ENCODE data around the gene ADAMTS8. TPM values are rescaled to one million over a fixed set of nuclear protein-coding genes. Genes with fewer than 3 reads are reported as not detected.
A peak's percentile ranks its signal among the peaks of the same experiment; 100 is the strongest.

The ADAMTS8 gene
- total RNA-seq, 2 experiments from 2014 or later = not detected

GRCh38 chr11:130427581-130428315, 661 bp downstream of the ADAMTS8 start:
- H3K27ac Mint-ChIP-seq = no peak overlapping the region
- DNase-seq = no peak
- H3K9me3 Mint-ChIP-seq = no peaks in the 10 kb centered on the region
- no peak overlapping the region for H3K4me3 Mint-ChIP-seq
- H3K36me3 Mint-ChIP-seq (ENCODE audit: low read depth) = no peaks in the 10 kb centered on the region
- ChIA-PET POLR2A (no interaction called here), CTCF (interaction anchor here (1.7 kb wide), 1 partner anchor 434 kb away, joined by 8 read pairs; no protein-coding TSS in a partner anchor)
- peaks cover 47% of the 10 kb centered on the region for H3K27me3 Mint-ChIP-seq
- peaks cover 9% of the 10 kb centered on the region for H3K4me1 Mint-ChIP-seq

- CTCF ChIA-PET = interaction anchor here (0.6 to 1.7 kb wide), 2 partner anchors 280 to 435 kb away, joined by 6 to 8 read pairs; no protein-coding TSS in a partner anchor
These were observed 1.5 kb downstream of the ADAMTS8 start for GRCh38 chr11:130426837-130427341.

GRCh38 chr11:130426223-130426836, 2.1 kb downstream of the ADAMTS8 start:
- no peak overlapping the region for H3K27ac Mint-ChIP-seq
- peaks cover 47% of the 10 kb centered on the region for H3K27me3 Mint-ChIP-seq
- ChIA-PET POLR2A (interaction anchor here (0.6 kb wide), 1 partner anchor 210 kb away, joined by 3 read pairs; no protein-coding TSS in a partner anchor), CTCF (interaction anchor here (0.6 to 1.7 kb wide), 2 partner anchors 280 to 436 kb away, joined by 6 to 8 read pairs; no protein-coding TSS in a partner anchor)
- H3K4me3 Mint-ChIP-seq = no peak overlapping the region
- no peak for DNase-seq
- H3K9me3 Mint-ChIP-seq = no peaks in the 10 kb centered on the region
- peaks cover 9% of the 10 kb centered on the region for H3K4me1 Mint-ChIP-seq
- H3K36me3 Mint-ChIP-seq (ENCODE audit: low read depth) = no peaks in the 10 kb centered on the region

More at GRCh38 chr11:130426837-130427341, 1.5 kb downstream of the ADAMTS8 start:
- Mint-ChIP-seq H3K4me1 (peaks cover 9% of the 10 kb centered on the region), H3K27me3 (peaks cover 47% of the 10 kb centered on the region), H3K4me3 (no peak overlapping the region), H3K36me3 (ENCODE audit: low read depth) (no peaks in the 10 kb centered on the region), H3K27ac (peak overlapping the region; percentile 54), H3K9me3 (no peaks in the 10 kb centered on the region)
- POLR2A ChIA-PET = no interaction called here
- no peak for DNase-seq

GRCh38 chr11:130425156-130425555, 3.3 kb downstream of the ADAMTS8 start:
- POLR2A ChIA-PET = no interaction called here

DNA sequence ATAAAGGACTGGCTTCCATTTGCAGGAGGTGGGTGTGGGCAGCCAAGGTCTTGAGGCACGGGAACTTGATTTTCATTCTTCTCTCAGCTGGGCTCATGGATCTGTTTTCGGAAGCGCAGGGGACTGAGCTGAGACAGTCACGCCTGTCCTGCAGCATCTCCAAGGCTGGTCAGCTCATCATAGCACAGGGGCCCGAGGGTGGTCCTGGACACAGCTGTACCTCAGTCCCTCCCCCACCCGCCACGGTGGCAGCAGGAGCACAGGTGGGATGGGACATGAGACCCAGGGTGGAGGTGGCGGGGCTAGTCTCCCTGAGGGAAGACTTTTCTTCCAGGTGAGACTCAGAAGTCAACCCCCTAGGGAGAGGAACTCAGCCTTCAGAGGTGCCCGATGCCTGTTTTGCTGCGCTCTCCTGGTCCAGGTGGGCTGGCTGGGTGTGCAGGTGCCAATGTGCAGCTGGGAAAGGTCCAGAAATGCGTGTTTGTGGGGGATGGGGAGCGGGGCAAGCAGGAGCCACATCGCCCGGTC, 3.7 kb downstream of the ADAMTS8 start:
- Mint-ChIP-seq H3K27ac (no peak overlapping the region), H3K9me3 (no peaks in the 10 kb centered on the region), H3K4me1 (peaks cover 9% of the 10 kb centered on the region), H3K4me3 (no peak overlapping the region), H3K36me3 (ENCODE audit: low read depth) (no peaks in the 10 kb centered on the region), H3K27me3 (peaks cover 37% of the 10 kb centered on the region)
- CTCF ChIA-PET = interaction anchor here (0.9 to 1.2 kb wide), 2 partner anchors 8 to 27 kb away, joined by 3 read pairs; no protein-coding TSS in a partner anchor
- DNase-seq = no peak
- POLR2A ChIA-PET = no interaction called here

More at GRCh38 chr11:130425156-130425555, 3.3 kb downstream of the ADAMTS8 start:
- no peaks in the 10 kb centered on the region for H3K9me3 Mint-ChIP-seq
- H3K4me3 Mint-ChIP-seq = no peak overlapping the region
- CTCF ChIA-PET = interaction anchor here (0.6 to 1.2 kb wide), 3 partner anchors 9 to 1571 kb away, joined by 3 read pairs; no protein-coding TSS in a partner anchor
- DNase-seq = no peak
- H3K4me1 Mint-ChIP-seq = peaks cover 9% of the 10 kb centered on the region
- no peak overlapping the region for H3K27ac Mint-ChIP-seq
- peaks cover 41% of the 10 kb centered on the region for H3K27me3 Mint-ChIP-seq
- H3K36me3 Mint-ChIP-seq (ENCODE audit: low read depth) = no peaks in the 10 kb centered on the region

DNA sequence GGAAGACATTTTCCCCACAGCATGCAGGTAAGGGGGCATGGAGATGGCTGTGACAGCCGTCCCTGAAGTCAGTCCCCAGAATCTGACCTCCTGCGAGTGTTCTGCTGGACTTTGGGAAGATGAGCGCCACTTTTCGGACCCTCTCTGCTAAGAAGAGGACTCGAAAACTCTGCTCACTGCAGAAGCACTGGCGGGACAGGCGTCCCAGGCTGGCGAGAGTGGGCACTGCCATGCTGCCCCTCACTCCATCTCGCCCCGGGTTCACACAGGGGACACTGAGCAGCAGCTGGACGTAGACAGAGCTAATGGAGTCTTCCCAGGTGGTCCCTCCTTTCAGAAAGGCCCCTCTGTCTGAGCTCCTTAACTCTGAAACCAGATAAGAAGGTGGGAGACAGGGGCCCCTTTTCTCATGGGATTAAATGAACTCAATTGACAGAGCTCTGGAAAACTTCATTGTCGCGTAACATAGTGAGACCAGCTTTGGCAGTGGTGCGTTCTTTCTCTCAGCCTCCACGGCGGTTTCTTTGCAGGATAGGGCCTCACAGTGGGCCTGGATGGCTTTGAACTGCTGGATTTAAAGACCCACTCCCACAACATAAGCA, 4.8 kb downstream of the ADAMTS8 start:
- DNase-seq = no peak
- CTCF ChIA-PET = no interaction called here
- H3K4me1 Mint-ChIP-seq = peaks cover 7% of the 10 kb centered on the region
- H3K9me3 Mint-ChIP-seq = no peaks in the 10 kb centered on the region
- POLR2A ChIA-PET = no interaction called here
- H3K27ac Mint-ChIP-seq = no peak overlapping the region
- no peak overlapping the region for H3K4me3 Mint-ChIP-seq
- no peaks in the 10 kb centered on the region for H3K36me3 Mint-ChIP-seq (ENCODE audit: low read depth)
- H3K27me3 Mint-ChIP-seq = peaks cover 27% of the 10 kb centered on the region

- H3K4me3 Mint-ChIP-seq = no peak overlapping the region
- POLR2A ChIA-PET = no interaction called here
- no peaks in the 10 kb centered on the region for H3K36me3 Mint-ChIP-seq (ENCODE audit: low read depth)
- H3K4me1 Mint-ChIP-seq = peaks cover 5% of the 10 kb centered on the region
- no peak for DNase-seq
- CTCF ChIA-PET = interaction anchor here (0.7 to 1.4 kb wide), 3 partner anchors 16 to 440 kb away, joined by 3 read pairs; no protein-coding TSS in a partner anchor
- H3K27me3 Mint-ChIP-seq = peaks cover 24% of the 10 kb centered on the region
- no peak overlapping the region for H3K27ac Mint-ChIP-seq
- H3K9me3 Mint-ChIP-seq = no peaks in the 10 kb centered on the region
These were observed 6.0 kb downstream of the ADAMTS8 start for GRCh38 chr11:130422251-130422995.

GRCh38 chr11:130421697-130422096, 6.7 kb downstream of the ADAMTS8 start:
- no peak for DNase-seq
- POLR2A ChIA-PET = no interaction called here
- Mint-ChIP-seq H3K4me1 (no peaks in the 10 kb centered on the region), H3K27ac (no peak overlapping the region), H3K36me3 (ENCODE audit: low read depth) (no peaks in the 10 kb centered on the region), H3K27me3 (peaks cover 17% of the 10 kb centered on the region), H3K9me3 (no peaks in the 10 kb centered on the region), H3K4me3 (no peak overlapping the region)
- CTCF ChIA-PET = interaction anchor here (1.0 to 1.4 kb wide), 3 partner anchors 16 to 441 kb away, joined by 3 to 5 read pairs (median 3); no protein-coding TSS in a partner anchor

DNA sequence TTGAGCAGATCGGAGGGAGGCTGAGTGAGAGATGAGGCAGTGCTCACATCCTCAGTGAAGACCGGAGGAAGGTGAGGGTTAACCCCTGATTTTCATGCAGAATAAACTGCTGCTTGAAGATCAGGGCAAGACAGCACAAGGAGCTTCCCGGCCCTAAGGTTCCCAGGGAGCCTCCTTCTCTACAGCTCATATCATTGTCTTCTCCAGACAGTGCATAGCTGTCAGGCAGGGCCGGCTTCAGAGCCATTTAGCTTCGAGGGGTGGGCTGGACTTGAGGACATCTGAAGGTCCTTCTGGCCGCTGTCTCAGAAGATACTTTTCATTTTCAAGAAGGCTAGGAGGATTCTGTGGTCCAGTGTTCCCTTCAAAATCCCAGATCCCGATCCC, 7.2 kb downstream of the ADAMTS8 start:
- no peaks in the 10 kb centered on the region for H3K9me3 Mint-ChIP-seq
- no peak overlapping the region for H3K27ac Mint-ChIP-seq
- CTCF ChIA-PET = interaction anchor here (1.0 to 1.4 kb wide), 2 partner anchors 15 to 31 kb away, joined by 3 to 5 read pairs; no protein-coding TSS in a partner anchor
- no peak overlapping the region for H3K4me3 Mint-ChIP-seq
- H3K4me1 Mint-ChIP-seq = no peaks in the 10 kb centered on the region
- H3K27me3 Mint-ChIP-seq = peaks cover 12% of the 10 kb centered on the region
- POLR2A ChIA-PET = no interaction called here
- no peaks in the 10 kb centered on the region for H3K36me3 Mint-ChIP-seq (ENCODE audit: low read depth)
- no peak for DNase-seq

GRCh38 chr11:130420478-130421198, 7.8 kb downstream of the ADAMTS8 start:
- CTCF ChIA-PET = interaction anchor here (1.0 kb wide), 1 partner anchor 31 kb away, joined by 5 read pairs; no protein-coding TSS in a partner anchor
- no peak overlapping the region for H3K4me3 Mint-ChIP-seq
- H3K27me3 Mint-ChIP-seq = peaks cover 6% of the 10 kb centered on the region
- no peaks in the 10 kb centered on the region for H3K36me3 Mint-ChIP-seq (ENCODE audit: low read depth)
- POLR2A ChIA-PET = no interaction called here
- H3K27ac Mint-ChIP-seq = no peak overlapping the region
- no peak for DNase-seq
- no peaks in the 10 kb centered on the region for H3K9me3 Mint-ChIP-seq
- H3K4me1 Mint-ChIP-seq = no peaks in the 10 kb centered on the region

- H3K9me3 Mint-ChIP-seq = no peaks in the 10 kb centered on the region
- H3K4me3 Mint-ChIP-seq = no peak overlapping the region
- ChIA-PET POLR2A (no interaction called here), CTCF (no interaction called here)
- DNase-seq = no peak
- no peaks in the 10 kb centered on the region for H3K36me3 Mint-ChIP-seq (ENCODE audit: low read depth)
- H3K4me1 Mint-ChIP-seq = no peaks in the 10 kb centered on the region
- H3K27ac Mint-ChIP-seq = no peak overlapping the region
- H3K27me3 Mint-ChIP-seq = no peaks in the 10 kb centered on the region
These were observed 9.7 kb downstream of the ADAMTS8 start for GRCh38 chr11:130418756-130419155.

DNA sequence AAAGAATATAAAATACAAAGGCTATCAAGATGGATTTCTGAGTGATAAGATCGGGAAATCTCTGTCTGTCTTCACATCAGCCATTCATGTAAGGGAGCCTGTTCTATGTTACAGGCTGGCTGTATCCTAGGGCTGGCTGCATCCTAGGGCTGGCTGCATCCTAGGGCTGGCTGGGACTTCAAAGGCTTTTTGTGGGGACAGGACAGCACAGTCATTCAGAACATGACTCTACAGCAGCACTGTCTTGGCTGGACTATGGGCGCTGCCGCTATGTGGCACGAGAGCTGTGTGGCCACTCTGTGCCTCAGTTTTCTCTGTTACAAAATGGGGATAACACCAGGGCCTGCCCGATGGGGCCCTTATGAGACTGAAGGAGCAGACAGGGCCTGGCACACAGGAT, 10.2 kb downstream of the ADAMTS8 start:
- H3K9me3 Mint-ChIP-seq = no peaks in the 10 kb centered on the region
- H3K27ac Mint-ChIP-seq = no peak overlapping the region
- DNase-seq = no peak
- H3K27me3 Mint-ChIP-seq = no peaks in the 10 kb centered on the region
- no peak overlapping the region for H3K4me3 Mint-ChIP-seq
- POLR2A ChIA-PET = no interaction called here
- H3K4me1 Mint-ChIP-seq = no peaks in the 10 kb centered on the region
- CTCF ChIA-PET = no interaction called here
- H3K36me3 Mint-ChIP-seq (ENCODE audit: low read depth) = no peaks in the 10 kb centered on the region

Measured in activated CD4-positive, alpha-beta T cell treated with anti-CD3 and anti-CD28 coated beads, Interleukin-2, amount 10 ng/mL, durations not matched to agents 7 days and 5 days (primary cell).